GM12891 (cell line): Measurements from ENCODE around the gene C19orf81.

Experiments used
- DNase-seq: peaks from one replicate; pipeline ENCODE4 v3.0.0; 2011; ENCODE audit warnings: low spot score; ENCODE audit not compliant: insufficient read length
- FAIRE-seq: peaks from 2 replicates; lab custom pipeline; 2011; peaks lifted over from hg19 to GRCh38; lab: Jason Lieb, UNC
- PAX5 ChIP-seq: IDR thresholded peaks from 2 replicates; pipeline ENCODE4 v1.6.1; 2011; ENCODE audit warnings: low read length, moderate library complexity, mild to moderate bottlenecking; ENCODE audit not compliant: insufficient read depth, severe bottlenecking
- POLR2A ChIP-seq: IDR thresholded peaks from 2 replicates; pipeline ENCODE4 v1.6.1; 2011; ENCODE audit warnings: low read depth, low read length, control low read depth
- POLR2AphosphoS5 ChIP-seq: IDR thresholded peaks from 2 replicates; pipeline ENCODE4 v1.6.1; 2011; ENCODE audit warnings: low read depth, low read length, control low read depth
- POU2F2 ChIP-seq: IDR thresholded peaks from 2 replicates; pipeline ENCODE4 v1.6.1; 2011; ENCODE audit warnings: low read depth, mild to moderate bottlenecking, control low read depth, low read length, moderate library complexity
- SPI1 ChIP-seq: IDR thresholded peaks from 2 replicates; pipeline ENCODE4 v1.6.1; 2011; ENCODE audit warnings: low read depth, low read length, control low read depth
- TAF1 ChIP-seq: IDR thresholded peaks from 2 replicates; pipeline ENCODE4 v1.6.1; 2011; ENCODE audit warnings: low read depth, low read length, control low read depth

The C19orf81 gene

GRCh38 chr19:50696094-50696483, 46.8 kb downstream of the C19orf81 start:
- FAIRE-seq (no peak), DNase-seq (no peak)
- TF ChIP-seq SPI1: no peak
- no peak for TF ChIP-seq POU2F2
- no peak for TF ChIP-seq PAX5

GRCh38 chr19:50697414-50698124, 48.3 kb downstream of the C19orf81 start:
- FAIRE-seq: no peak
- no peak for DNase-seq
- TF ChIP-seq PAX5 (no peak), POLR2A (no peak), SPI1 (no peak), POLR2AphosphoS5 (no peak), POU2F2 (no peak), TAF1 (no peak)

DNA sequence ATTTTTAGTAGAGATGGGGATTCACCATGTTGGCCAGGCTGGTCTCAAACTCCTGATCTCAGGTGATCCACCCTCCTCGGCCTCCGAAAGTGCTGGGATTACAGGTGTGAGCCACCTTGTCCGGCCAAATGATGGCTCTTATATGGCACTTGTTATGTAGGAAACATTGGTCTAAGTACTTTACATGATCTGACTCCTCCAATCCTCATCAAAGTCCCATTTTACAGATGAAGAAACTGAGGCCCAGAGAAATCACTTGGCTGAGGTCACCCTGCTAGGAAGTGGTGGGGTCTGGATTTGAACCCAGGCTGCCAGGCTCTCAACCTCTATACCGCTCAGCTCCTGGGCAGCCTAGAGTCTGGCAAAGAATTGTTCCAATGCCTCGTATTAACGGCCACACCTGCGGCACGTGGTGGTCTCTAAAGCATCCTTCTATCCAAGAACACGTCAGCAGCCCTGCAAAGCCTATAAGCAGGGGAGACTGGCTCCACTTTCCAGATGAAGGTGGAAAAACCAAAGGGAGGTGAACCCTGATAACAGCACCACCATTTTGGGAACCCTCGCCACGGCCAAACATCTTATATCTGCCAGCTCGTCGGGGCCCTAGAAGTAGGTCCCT, 52.2 kb downstream of the C19orf81 start:
- TF ChIP-seq POU2F2 (no peak), SPI1 (no peak), POLR2A (no peak), PAX5 (no peak), TAF1 (no peak), POLR2AphosphoS5 (no peak)
- no peak for FAIRE-seq

GRCh38 chr19:50702158-50702870, 53.1 kb downstream of the C19orf81 start:
- no peak for FAIRE-seq

More for the DNA sequence above, 52.2 kb downstream of the C19orf81 start:
- no peak for DNase-seq

GRCh38 chr19:50702871-50703829, 53.9 kb downstream of the C19orf81 start:
- DNase-seq: no peak
- FAIRE-seq: no peak
- no peak for TF ChIP-seq POU2F2
- TF ChIP-seq TAF1: no peak
- TF ChIP-seq PAX5: no peak
- no peak for TF ChIP-seq POLR2AphosphoS5
- no peak for TF ChIP-seq POLR2A
- TF ChIP-seq SPI1: no peak

More at GRCh38 chr19:50702158-50702870, 53.1 kb downstream of the C19orf81 start:
- DNase-seq: no peak
- TF ChIP-seq POLR2AphosphoS5 (no peak), TAF1 (no peak), PAX5 (no peak), POU2F2 (no peak), SPI1 (no peak), POLR2A (no peak)

GRCh38 chr19:50703915-50704796, 54.9 kb downstream of the C19orf81 start:
- TF ChIP-seq PAX5 (no peak), POLR2AphosphoS5 (no peak), TAF1 (no peak), POLR2A (no peak), POU2F2 (no peak), SPI1 (no peak)
- FAIRE-seq (no peak), DNase-seq (no peak)

GRCh38 chr19:50705422-50706019, 56.3 kb downstream of the C19orf81 start:
- TF ChIP-seq TAF1 (no peak), POLR2A (no peak), PAX5 (no peak)
- peak; percentile 71 for FAIRE-seq
- DNase-seq: peak; percentile 68

GRCh38 chr19:50706387-50706786, 57.1 kb downstream of the C19orf81 start:
- DNase-seq: no peak
- FAIRE-seq: no peak
- TF ChIP-seq SPI1 (no peak), POLR2AphosphoS5 (no peak), PAX5 (no peak), TAF1 (no peak), POU2F2 (no peak)
